WTC11 (cell line): Measurements from ENCODE around the gene ARHGDIG. TPM values are rescaled to one million over a fixed set of nuclear protein-coding genes. Genes with fewer than 3 reads are reported as not detected.
"Not testable (repeated sequence)": the region's sequence is repeated elsewhere in the genome, so short reads cannot be mapped to it uniquely, and the experiment has no call there.

Source experiments
- ATAC-seq: fragments of 200-7000 bp; cut with Tn5 transposase; 2 replicates; pipeline ENCODE4 v1.10.0; 2021; ENCODE audit warnings: mild to moderate bottlenecking, moderate library complexity
- CTCF ChIA-PET: fragments of 300-600 bp; sonication (Branson Sonifier 250); formaldehyde crosslinking; loops from one replicate; lab custom pipeline; 2021; ENCODE audit warnings: antibody characterized with exemption; lab: Charles Lee
- POLR2A ChIA-PET: fragments of 350-600 bp; sonication (Branson Sonifier 250); formaldehyde crosslinking; loops from one replicate; lab custom pipeline; 2021; ENCODE audit warnings: antibody characterized with exemption; lab: Charles Lee
- DNase-seq: peaks from one replicate; pipeline ENCODE4 v3.0.0; 2021; ENCODE audit warnings: low spot score
- H3K27ac Mint-ChIP-seq: 2 replicates; pipeline ENCODE4 v1.8.0; 2021; ENCODE audit warnings: mixed read lengths
- H3K27me3 Mint-ChIP-seq: 2 replicates; pipeline ENCODE4 v1.8.0; 2021; ENCODE audit warnings: low read depth, mild to moderate bottlenecking, moderate library complexity, mixed read lengths
- H3K36me3 Mint-ChIP-seq: 2 replicates; pipeline ENCODE4 v1.8.0; 2021; ENCODE audit warnings: mixed read lengths
- H3K4me1 Mint-ChIP-seq: 2 replicates; pipeline ENCODE4 v1.8.0; 2022; ENCODE audit warnings: mixed read lengths
- H3K4me3 Mint-ChIP-seq: 2 replicates; pipeline ENCODE4 v1.8.0; 2021; ENCODE audit warnings: mild to moderate bottlenecking, moderate library complexity, mixed read lengths
- H3K9me3 Mint-ChIP-seq: 2 replicates; pipeline ENCODE4 v1.8.0; 2021; ENCODE audit warnings: mixed read lengths
- ATF3 ChIP-seq: sonication (generic); formaldehyde crosslinking; conservative IDR thresholded peaks from 2 replicates; pipeline ENCODE4 v1.8.1; 2022; ENCODE audit warnings: mild to moderate bottlenecking, missing genetic modification reagents
- FOXJ3 ChIP-seq: sonication (generic); formaldehyde crosslinking; IDR thresholded peaks from 2 replicates; pipeline ENCODE4 v1.9.0; 2021; ENCODE audit warnings: missing genetic modification reagents, mild to moderate bottlenecking, borderline replicate concordance
- FOXK1 ChIP-seq: sonication (generic); formaldehyde crosslinking; IDR thresholded peaks from 2 replicates; pipeline ENCODE4 v1.8.0; 2022; ENCODE audit warnings: mild to moderate bottlenecking, moderate library complexity, missing genetic modification reagents
- FOXP4 ChIP-seq: sonication (generic); formaldehyde crosslinking; IDR thresholded peaks from 2 replicates; pipeline ENCODE4 v1.8.0; 2022; ENCODE audit warnings: mild to moderate bottlenecking, missing genetic modification reagents
- GRHL2 ChIP-seq: fragments of 250-450 bp; sonication (Bioruptor Pico); IDR thresholded peaks from 2 replicates; pipeline ENCODE4 v1.8.0; 2022; ENCODE audit warnings: mild to moderate bottlenecking, moderate library complexity; ENCODE audit not compliant: insufficient replicate concordance, severe bottlenecking
- IRF1 ChIP-seq: sonication (generic); formaldehyde crosslinking; IDR thresholded peaks from 2 replicates; pipeline ENCODE4 v1.8.0; 2023; ENCODE audit warnings: missing genetic modification reagents
- JUN ChIP-seq: sonication (generic); formaldehyde crosslinking; IDR thresholded peaks from 2 replicates; pipeline ENCODE4 v1.8.0; 2023; ENCODE audit warnings: mild to moderate bottlenecking, missing genetic modification reagents
- NR2C2 ChIP-seq: sonication (generic); formaldehyde crosslinking; IDR thresholded peaks from 2 replicates; pipeline ENCODE4 v1.8.0; 2022; ENCODE audit warnings: mild to moderate bottlenecking, missing genetic modification reagents
- RELA ChIP-seq: sonication (generic); formaldehyde crosslinking; IDR thresholded peaks from 2 replicates; pipeline ENCODE4 v1.8.1; 2022; ENCODE audit warnings: missing genetic modification reagents, mild to moderate bottlenecking, borderline replicate concordance
- SMAD4 ChIP-seq: sonication (generic); formaldehyde crosslinking; IDR thresholded peaks from 2 replicates; pipeline ENCODE4 v1.8.0; 2022; ENCODE audit warnings: mild to moderate bottlenecking, missing genetic modification reagents
- SOX15 ChIP-seq: fragments of 250-450 bp; sonication (Bioruptor Pico); IDR thresholded peaks from 2 replicates; pipeline ENCODE4 v1.9.0; 2021; ENCODE audit warnings: mild to moderate bottlenecking
- STAT6 ChIP-seq: sonication (generic); formaldehyde crosslinking; conservative IDR thresholded peaks from 2 replicates; pipeline ENCODE4 v1.8.1; 2023; ENCODE audit warnings: mild to moderate bottlenecking, low read depth, missing genetic modification reagents, moderate library complexity
- ZMAT4 ChIP-seq: fragments of 250-450 bp; sonication (Bioruptor Pico); IDR thresholded peaks from 2 replicates; pipeline ENCODE4 v1.9.0; 2021; ENCODE audit warnings: mild to moderate bottlenecking
- ZNF425 ChIP-seq: fragments of 250-450 bp; sonication (Bioruptor Pico); conservative IDR thresholded peaks from 2 replicates; pipeline ENCODE4 v1.9.0; 2021; ENCODE audit warnings: mild to moderate bottlenecking
- ZNF512 ChIP-seq: sonication (generic); formaldehyde crosslinking; IDR thresholded peaks from 2 replicates; pipeline ENCODE4 v1.8.1; 2022; ENCODE audit warnings: missing genetic modification reagents, borderline replicate concordance
- ZSCAN18 ChIP-seq: fragments of 250-450 bp; sonication (Bioruptor Pico); IDR thresholded peaks from 2 replicates; pipeline ENCODE4 v2.1.2; 2022; ENCODE audit warnings: mild to moderate bottlenecking, moderate library complexity
- total RNA-seq: library from RNA; stranded (reverse); gene quantifications from 3 replicates; pipeline ENCODE4 v1.2.3, GENCODE V29; 2021

The ARHGDIG gene
- total RNA-seq, 1 experiment from 2014 or later, result 4.0 TPM

- H3K36me3 Mint-ChIP-seq, H3K27me3 Mint-ChIP-seq, POLR2A ChIA-PET, H3K4me3 Mint-ChIP-seq, ATAC-seq, H3K4me1 Mint-ChIP-seq, H3K9me3 Mint-ChIP-seq, DNase-seq, CTCF ChIA-PET: not testable (repeated sequence)
- H3K27ac Mint-ChIP-seq, result peak overlapping the region; percentile 72
Observed at GRCh38 chr16:267562-267961, 12.8 kb upstream of the ARHGDIG start.

- POLR2A ChIA-PET, result interaction anchor here (0.6 kb wide), 1 partner anchor 48 kb away, joined by 5 read pairs; no protein-coding TSS in a partner anchor
Observed at GRCh38 chr16:268141-269053, 12.0 kb upstream of the ARHGDIG start.

More at GRCh38 chr16:268141-269053, 12.0 kb upstream of the ARHGDIG start:
- Mint-ChIP-seq H3K9me3 (no peaks in the 10 kb centered on the region), H3K36me3 (no peaks in the 10 kb centered on the region), H3K27me3 (peaks cover 3% of the 10 kb centered on the region; the same call in 1 of the 2 replicates), H3K4me1 (no peaks in the 10 kb centered on the region), H3K4me3 (no peak overlapping the region), H3K27ac (peak overlapping the region; percentile 72; the same call in 1 of the 2 replicates)
- TF ChIP-seq ZNF512, result no peak
- no peak for TF ChIP-seq SMAD4 (CRISPR knock-in tag)
- no peak for TF ChIP-seq GRHL2
- TF ChIP-seq FOXK1 (CRISPR knock-in tag), result no peak
- TF ChIP-seq FOXJ3 (CRISPR knock-in tag), result no peak
- no peak for TF ChIP-seq FOXP4
- no peak for TF ChIP-seq STAT6
- no peak for TF ChIP-seq JUN (CRISPR knock-in tag)
- no peak for TF ChIP-seq RELA (CRISPR knock-in tag)
- TF ChIP-seq ATF3, result no peak
- no peak for TF ChIP-seq ZMAT4 (CRISPR knock-in tag)
- no peak for TF ChIP-seq ZNF425 (CRISPR knock-in tag)
- TF ChIP-seq IRF1 (CRISPR knock-in tag), result no peak
- TF ChIP-seq ZSCAN18, result no peak
- TF ChIP-seq SOX15, result no peak
- no peak for TF ChIP-seq NR2C2 (CRISPR knock-in tag)
- DNase-seq, result no peak
- ATAC-seq, result no peak
- CTCF ChIA-PET, result interaction anchor here (0.6 to 1.5 kb wide), 4 partner anchors 85 to 162 kb away, joined by 3 to 7 read pairs (median 4); no protein-coding TSS in a partner anchor
